Muscle of leg (tissue), 11 donors: ENCODE data around the gene PER2. TPM values are rescaled to one million over a fixed set of nuclear protein-coding genes. Genes with fewer than 3 reads are reported as not detected.
"Not testable (repeated sequence)": the region's sequence is repeated elsewhere in the genome, so short reads cannot be mapped to it uniquely, and the experiment has no call there.

ENCODE experiments used
- DNase-seq: peaks from one replicate; pipeline ENCODE4 v3.0.0; 2013
- H3K27ac ChIP-seq: one replicate; pipeline ENCODE4 v1.5.1; 2013; ENCODE audit warnings: mild to moderate bottlenecking, low read length, control low read depth
- H3K27me3 ChIP-seq: one replicate; pipeline ENCODE4 v1.6.1; 2013; ENCODE audit warnings: low read length; ENCODE audit not compliant: control insufficient read depth, insufficient read depth
- H3K36me3 ChIP-seq: one replicate; pipeline ENCODE4 v1.6.1; 2013; ENCODE audit warnings: low read length; ENCODE audit not compliant: control insufficient read depth, insufficient read depth
- H3K4me1 ChIP-seq: one replicate; pipeline ENCODE4 v1.6.1; 2013; ENCODE audit warnings: low read length; ENCODE audit not compliant: control insufficient read depth, insufficient read depth
- H3K4me3 ChIP-seq: one replicate; pipeline ENCODE4 v1.5.1; 2013; ENCODE audit warnings: low read length, control low read depth
- H3K9me3 ChIP-seq: replicated peaks from 2 replicates; pipeline ENCODE4 v1.6.1; 2013; ENCODE audit warnings: low read depth, low read length; ENCODE audit not compliant: control insufficient read depth
- WGBS: methylation state at CpG from one replicate; pipeline ENCODE4 v1.1.5; 2013; ENCODE audit warnings: missing lambda C conversion rate; ENCODE audit not compliant: insufficient coverage; 5-methylcytosine and 5-hydroxymethylcytosine counted together
- polyA plus RNA-seq, 8 donors: library from polyadenylated mRNA; unstranded; fragments of 120-200 nt; gene quantifications; one replicate each; pipeline versions ENCODE4 v1.2.1 to v1.2.3, GENCODE V29; 2013; ENCODE audit warnings: inconsistent platforms in 1 of 8, low replicate concordance in 1 of 8; ENCODE audit not compliant: insufficient read length in 8 of 8, insufficient read depth in 1 of 8
- total RNA-seq: library from RNA; stranded (reverse); fragments of 120-200 nt; gene quantifications from one replicate; pipeline ENCODE4 v1.2.4, GENCODE V29; 2013

Gene PER2
- total and polyA plus RNA-seq, 9 donors = 2.8 to 6.5 (median 4.2) TPM

DNA sequence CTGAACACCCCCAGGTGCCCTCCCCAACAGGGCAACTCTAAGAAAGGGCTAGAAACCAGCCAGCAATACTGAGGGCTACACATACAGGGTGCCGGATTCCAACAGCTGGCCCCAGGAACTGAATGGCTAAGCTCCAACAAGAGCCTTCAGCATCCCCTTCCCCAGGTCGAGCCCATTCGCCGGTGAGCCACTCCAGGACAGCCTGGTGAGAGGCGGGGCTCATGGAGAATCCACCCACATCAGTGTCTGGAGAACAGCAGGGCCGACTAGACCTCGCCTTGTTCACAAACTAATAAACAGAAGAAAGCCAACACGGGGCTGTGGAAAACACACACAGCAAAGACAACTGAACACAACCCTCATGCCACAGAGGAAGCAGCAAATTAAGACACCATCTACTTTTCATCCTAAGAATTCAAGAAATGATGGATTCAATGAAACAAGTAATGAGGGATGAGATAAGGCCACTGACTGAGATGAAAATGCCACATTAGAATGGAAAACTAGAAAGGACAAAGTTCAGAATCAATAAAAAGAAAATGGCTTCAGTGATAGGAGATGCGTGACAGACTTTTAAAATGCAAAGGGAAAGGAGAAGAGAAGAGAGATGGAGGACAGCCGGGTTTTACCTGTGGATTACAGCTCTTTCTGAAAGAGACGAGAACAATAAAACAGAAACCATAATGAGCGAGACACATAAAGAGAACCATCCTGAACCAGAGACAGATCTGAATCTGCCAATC lies 8.2 kb downstream of the PER2 start:
- WGBS = 80% methylated on average over 9 of the region's 12 CpGs
- peaks cover 24% of the 10 kb centered on the region for H3K4me1 ChIP-seq
- H3K27ac ChIP-seq = no peak overlapping the region
- H3K9me3 ChIP-seq = no peaks in the 10 kb centered on the region
- DNase-seq = no peak
- H3K36me3 ChIP-seq = peaks cover 24% of the 10 kb centered on the region
- H3K4me3 ChIP-seq = no peak overlapping the region
- no peaks in the 10 kb centered on the region for H3K27me3 ChIP-seq

DNA sequence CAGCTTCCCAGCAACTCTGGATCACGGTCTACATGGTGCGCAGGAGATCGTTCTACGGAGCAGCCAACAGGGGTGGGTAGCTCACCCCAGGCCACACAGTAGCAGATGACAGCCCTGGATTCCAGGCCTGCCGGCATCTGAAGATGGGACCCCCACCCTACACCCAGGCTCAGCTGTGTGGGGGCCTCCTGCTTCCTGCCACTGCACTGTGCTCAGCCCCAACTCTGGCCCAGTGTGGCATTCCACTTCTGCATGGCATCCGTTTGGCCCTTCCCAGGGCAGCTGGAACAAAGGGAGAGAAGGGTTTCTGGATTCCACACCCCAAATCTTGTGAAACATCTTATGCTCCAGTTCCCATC lies 9.1 kb downstream of the PER2 start:
- no peaks in the 10 kb centered on the region for H3K9me3 ChIP-seq
- WGBS = 80% methylated on average over 6 of the region's 6 CpGs
- no peaks in the 10 kb centered on the region for H3K27me3 ChIP-seq
- DNase-seq = no peak
- H3K4me3 ChIP-seq = no peak overlapping the region
- H3K36me3 ChIP-seq = peaks cover 33% of the 10 kb centered on the region
- H3K27ac ChIP-seq = no peak overlapping the region
- peaks cover 15% of the 10 kb centered on the region for H3K4me1 ChIP-seq

DNA sequence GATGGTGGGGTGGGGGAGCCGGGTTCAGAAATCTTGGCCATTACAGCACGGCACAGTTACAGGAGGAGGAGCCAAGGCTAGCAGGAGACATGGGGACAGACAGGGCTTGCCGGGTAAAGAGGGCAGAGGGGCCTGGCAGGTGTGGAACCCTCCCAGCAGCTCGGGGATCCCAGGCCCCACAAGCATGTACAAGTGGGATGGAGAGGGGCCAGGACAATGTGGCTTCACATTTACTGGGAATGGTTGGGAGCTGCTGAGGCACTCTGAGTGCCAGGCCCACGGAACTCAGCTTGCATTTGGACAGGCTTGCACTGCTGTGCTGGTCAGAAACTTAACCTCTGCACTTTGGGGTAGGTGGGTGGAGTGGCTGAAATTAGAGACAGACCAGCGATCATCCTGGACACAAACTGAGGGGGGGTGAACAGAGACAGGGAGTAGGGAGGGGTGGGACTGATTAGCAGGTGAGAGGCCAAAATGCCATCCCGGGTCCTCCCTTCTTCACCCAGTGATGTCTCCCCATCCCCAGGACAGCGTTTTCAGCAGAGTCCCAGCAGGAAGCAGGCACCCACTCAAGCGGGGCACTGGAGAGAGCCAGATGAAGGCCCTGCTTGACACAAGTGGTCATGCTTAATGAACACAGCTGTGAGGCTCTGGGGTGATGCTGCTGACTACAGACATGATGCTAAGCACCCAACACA lies 9.6 kb downstream of the PER2 start:
- no peak overlapping the region for H3K4me3 ChIP-seq
- H3K27me3 ChIP-seq = no peaks in the 10 kb centered on the region
- H3K4me1 ChIP-seq = peaks cover 15% of the 10 kb centered on the region
- H3K36me3 ChIP-seq = peaks cover 38% of the 10 kb centered on the region
- no peak overlapping the region for H3K27ac ChIP-seq
- DNase-seq = no peak
- WGBS = 40% methylated on average over 7 of the region's 9 CpGs
- H3K9me3 ChIP-seq = no peaks in the 10 kb centered on the region

DNA sequence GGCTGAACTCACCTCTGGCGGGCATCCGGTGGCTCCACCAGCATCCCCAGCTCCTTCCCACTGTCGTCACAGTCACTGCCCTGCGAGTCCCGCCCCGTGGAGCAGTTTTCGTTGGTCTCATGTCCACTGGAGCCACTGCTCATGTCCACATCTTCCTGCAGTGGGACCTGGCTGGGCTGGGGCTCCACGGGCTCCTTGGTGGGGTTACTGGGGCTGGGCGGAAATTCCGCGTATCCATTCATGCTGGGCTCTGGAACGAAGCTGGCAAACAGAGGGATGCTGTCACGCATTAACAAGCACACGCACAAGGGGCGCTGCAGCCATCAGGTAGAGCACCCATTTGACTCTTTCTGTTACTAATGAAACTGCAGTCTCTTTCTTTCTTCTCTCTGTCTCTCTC lies 10.7 kb downstream of the PER2 start:
- DNase-seq = no peak
- H3K4me3 ChIP-seq = no peak overlapping the region
- H3K36me3 ChIP-seq = peaks cover 45% of the 10 kb centered on the region
- H3K4me1 ChIP-seq = peaks cover 15% of the 10 kb centered on the region
- no peaks in the 10 kb centered on the region for H3K27me3 ChIP-seq
- H3K9me3 ChIP-seq = no peaks in the 10 kb centered on the region
- H3K27ac ChIP-seq = no peak overlapping the region
- WGBS = 88% methylated on average over 13 of the region's 15 CpGs

DNA sequence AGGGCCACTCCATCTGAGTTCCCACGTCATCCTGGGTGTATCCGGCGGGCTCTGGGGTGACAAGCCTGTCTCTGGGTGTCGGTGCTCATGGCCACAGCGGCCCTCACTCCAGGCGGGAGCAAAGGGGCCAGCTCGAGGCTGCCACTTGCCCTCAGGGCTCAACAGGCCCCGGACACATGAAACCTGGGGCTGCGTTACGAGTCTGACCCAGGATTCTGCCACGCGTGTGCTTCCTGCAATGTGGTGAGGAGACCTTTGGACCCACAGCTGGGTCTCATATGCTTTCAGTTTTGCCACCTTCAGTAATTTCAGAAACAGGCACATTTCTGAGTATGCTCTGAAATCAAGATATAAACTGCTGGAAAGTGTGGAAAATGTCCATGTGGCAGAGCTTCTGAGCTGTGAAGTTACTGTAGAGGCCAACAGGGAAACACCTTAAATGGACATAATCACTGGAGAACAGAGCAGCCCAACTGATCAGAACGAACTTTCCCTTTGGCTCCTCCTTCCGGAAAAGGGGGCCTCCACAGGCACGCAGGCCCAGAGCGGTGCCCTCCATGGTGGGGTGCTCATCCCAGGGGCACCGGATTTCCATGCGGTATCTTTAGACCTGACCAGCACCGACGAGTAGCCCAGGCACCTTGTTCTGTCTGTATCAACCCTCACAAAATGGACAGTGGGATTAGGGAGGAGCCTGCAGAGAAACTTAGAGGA lies 14.1 kb downstream of the PER2 start:
- 79% methylated on average over 20 of the region's 20 CpGs for WGBS
- Histone ChIP-seq H3K27ac (no peak overlapping the region), H3K9me3 (no peaks in the 10 kb centered on the region), H3K27me3 (no peaks in the 10 kb centered on the region), H3K36me3 (peaks cover 66% of the 10 kb centered on the region), H3K4me3 (no peak overlapping the region), H3K4me1 (peaks cover 9% of the 10 kb centered on the region)
- DNase-seq = no peak

DNA sequence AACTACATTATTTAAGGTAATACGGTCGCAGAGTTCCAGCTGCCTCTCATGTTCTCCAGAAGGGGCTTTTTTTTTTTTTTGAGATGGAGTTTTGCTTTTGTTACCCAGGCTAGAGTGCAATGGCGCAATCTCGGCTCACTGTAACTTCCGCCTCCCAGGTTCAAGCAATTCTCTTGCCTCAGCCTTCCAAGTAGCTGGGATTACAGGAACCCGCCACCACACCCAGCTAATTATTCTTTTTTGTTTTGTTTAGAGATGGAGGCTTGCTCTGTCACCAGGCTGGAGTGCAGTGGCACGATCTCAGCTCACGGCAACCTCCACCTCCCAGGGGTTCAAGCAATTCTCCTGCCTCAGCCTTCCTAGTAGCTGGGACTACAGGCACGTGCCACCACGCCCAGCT lies 15.0 kb downstream of the PER2 start:
- no CpG with 5 or more reads among the region's 10 CpGs for WGBS
- H3K27me3 ChIP-seq, DNase-seq, H3K4me1 ChIP-seq, H3K27ac ChIP-seq, H3K4me3 ChIP-seq, H3K9me3 ChIP-seq: not testable (repeated sequence)
- H3K36me3 ChIP-seq = peaks cover 71% of the 10 kb centered on the region

DNA sequence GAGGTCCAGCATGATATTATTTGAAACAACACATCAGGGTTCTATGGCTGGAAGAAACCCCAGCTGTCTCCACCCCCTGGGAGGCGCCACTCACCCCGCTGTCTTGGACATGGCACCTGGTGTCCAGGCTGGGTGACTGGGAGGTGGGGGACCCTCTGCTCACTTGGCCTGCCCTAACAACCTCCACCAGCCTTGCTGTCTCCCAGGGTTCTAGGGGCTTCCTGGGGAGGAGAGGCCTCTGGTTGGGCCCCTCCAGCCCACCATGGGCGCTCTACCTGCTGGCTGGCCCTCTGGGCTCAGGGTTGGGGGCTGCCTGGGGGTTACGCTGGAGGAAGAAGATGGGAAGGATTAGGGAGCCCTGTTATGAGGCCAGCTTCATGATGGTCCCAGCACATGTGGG lies 16.3 kb downstream of the PER2 start:
- H3K27ac ChIP-seq = no peak overlapping the region
- no peaks in the 10 kb centered on the region for H3K9me3 ChIP-seq
- H3K4me1 ChIP-seq = no peaks in the 10 kb centered on the region
- no peaks in the 10 kb centered on the region for H3K27me3 ChIP-seq
- peaks cover 81% of the 10 kb centered on the region for H3K36me3 ChIP-seq
- DNase-seq = no peak
- no CpG with 5 or more reads among the region's 4 CpGs for WGBS
- no peak overlapping the region for H3K4me3 ChIP-seq

DNA sequence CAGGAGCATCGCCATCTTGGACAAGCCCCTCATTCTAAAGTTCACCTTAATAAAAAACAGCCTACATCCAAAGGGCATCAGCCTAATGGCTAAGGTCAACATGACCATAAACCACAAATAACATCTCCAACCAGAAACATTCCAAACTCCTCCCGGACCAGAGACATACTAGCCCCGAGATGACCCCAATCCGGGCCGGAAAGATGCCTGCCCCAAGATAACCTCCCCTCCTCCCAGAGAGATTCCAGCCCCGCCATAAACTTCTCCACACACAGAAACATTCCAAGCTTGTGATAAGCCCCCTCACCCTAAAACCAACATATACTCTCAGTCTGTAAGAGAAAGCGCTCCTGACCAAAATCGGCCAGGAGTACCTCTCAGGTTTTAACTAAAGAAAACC lies 16.7 kb downstream of the PER2 start:
- H3K36me3 ChIP-seq = peaks cover 80% of the 10 kb centered on the region
- WGBS = 42% methylated on average over 7 of the region's 8 CpGs
- H3K27me3 ChIP-seq, DNase-seq, H3K4me1 ChIP-seq, H3K4me3 ChIP-seq, H3K9me3 ChIP-seq, H3K27ac ChIP-seq: not testable (repeated sequence)

DNA sequence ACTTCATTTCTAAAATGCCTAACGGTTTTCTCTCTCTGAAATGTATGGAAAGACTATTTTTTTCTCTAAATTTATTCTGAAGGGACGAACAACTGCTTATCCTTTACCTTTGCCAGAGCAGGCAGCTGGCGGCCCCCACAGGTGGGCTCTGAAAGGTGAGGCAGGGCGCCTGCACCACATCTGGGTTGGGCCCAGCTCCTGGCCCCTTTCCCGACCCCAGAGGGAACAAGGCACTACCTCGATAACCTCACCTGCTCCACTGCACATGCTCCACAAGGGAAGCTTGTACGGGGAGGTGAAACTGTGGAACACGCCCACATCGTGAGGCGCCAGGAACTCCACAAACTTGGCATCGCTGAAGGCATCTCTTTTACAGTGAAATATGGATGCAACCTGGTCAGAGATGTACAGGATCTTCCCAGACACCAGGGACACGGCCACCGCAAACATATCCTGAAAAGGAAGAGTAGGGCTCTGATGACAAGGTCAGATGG lies 17.3 kb downstream of the PER2 start:
- Histone ChIP-seq H3K4me1 (no peaks in the 10 kb centered on the region), H3K27ac (no peak overlapping the region), H3K4me3 (no peak overlapping the region), H3K27me3 (no peaks in the 10 kb centered on the region), H3K9me3 (no peaks in the 10 kb centered on the region), H3K36me3 (peaks cover 74% of the 10 kb centered on the region)
- 77% methylated on average over 7 of the region's 13 CpGs for WGBS
- no peak for DNase-seq

DNA sequence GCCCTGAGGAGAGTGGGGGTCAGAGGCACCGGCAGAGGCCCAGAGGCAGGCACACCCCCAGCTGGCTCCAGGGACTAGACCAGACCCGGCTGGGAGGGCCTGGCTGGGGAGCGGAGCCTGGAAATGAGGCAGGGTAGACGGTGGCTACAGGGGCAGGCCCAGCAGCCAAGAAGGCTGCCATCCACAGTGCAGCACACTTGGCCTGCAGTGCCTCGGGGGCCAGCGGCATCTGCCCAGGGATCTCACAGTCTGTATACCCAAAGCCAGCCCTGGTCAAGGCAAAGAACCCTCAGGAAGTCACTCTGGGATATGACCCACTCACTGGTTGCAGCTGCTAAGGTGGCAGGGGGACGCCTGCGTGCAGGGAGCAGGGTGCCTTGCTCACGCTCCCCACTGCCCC lies 17.8 kb downstream of the PER2 start:
- H3K4me3 ChIP-seq = no peak overlapping the region
- H3K27ac ChIP-seq = no peak overlapping the region
- H3K27me3 ChIP-seq = no peaks in the 10 kb centered on the region
- peaks cover 71% of the 10 kb centered on the region for H3K36me3 ChIP-seq
- no peak for DNase-seq
- no peaks in the 10 kb centered on the region for H3K9me3 ChIP-seq
- WGBS = 74% methylated on average over 8 of the region's 9 CpGs
- H3K4me1 ChIP-seq = no peaks in the 10 kb centered on the region
